Measurements from ENCODE around the gene LRP1.

Gene LRP1

DNA sequence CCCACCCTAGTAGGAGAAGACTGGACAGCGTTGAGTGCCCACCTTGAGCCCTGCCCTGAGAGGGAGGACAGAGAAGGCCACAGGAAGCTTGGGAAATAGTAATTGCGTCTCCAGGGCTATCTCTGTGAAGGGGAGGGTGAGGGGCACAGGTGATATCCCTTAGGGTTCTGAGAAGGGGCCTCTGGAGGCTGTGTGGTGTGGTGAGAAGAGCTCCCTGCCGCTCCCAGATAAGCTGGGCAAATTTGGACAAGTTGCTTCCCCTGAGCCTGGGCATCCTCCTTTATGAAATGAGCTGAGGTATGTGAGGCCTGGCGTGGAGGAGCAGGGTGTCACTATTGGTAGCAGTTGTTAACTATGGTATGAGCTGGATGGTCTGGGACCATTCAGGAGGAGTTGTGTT, 42.6 kb downstream of the LRP1 start:
- Histone ChIP-seq H3K27ac (replicated peaks) (no peak overlapping the region), H3K4me3 (replicated peaks; ENCODE audit: insufficient read depth, low read length) (no peak overlapping the region), H3K27me3 (ENCODE audit: insufficient read depth, poor library complexity, severe bottlenecking) (no peaks in the 10 kb centered on the region)
- TF ChIP-seq, protein P1, sequence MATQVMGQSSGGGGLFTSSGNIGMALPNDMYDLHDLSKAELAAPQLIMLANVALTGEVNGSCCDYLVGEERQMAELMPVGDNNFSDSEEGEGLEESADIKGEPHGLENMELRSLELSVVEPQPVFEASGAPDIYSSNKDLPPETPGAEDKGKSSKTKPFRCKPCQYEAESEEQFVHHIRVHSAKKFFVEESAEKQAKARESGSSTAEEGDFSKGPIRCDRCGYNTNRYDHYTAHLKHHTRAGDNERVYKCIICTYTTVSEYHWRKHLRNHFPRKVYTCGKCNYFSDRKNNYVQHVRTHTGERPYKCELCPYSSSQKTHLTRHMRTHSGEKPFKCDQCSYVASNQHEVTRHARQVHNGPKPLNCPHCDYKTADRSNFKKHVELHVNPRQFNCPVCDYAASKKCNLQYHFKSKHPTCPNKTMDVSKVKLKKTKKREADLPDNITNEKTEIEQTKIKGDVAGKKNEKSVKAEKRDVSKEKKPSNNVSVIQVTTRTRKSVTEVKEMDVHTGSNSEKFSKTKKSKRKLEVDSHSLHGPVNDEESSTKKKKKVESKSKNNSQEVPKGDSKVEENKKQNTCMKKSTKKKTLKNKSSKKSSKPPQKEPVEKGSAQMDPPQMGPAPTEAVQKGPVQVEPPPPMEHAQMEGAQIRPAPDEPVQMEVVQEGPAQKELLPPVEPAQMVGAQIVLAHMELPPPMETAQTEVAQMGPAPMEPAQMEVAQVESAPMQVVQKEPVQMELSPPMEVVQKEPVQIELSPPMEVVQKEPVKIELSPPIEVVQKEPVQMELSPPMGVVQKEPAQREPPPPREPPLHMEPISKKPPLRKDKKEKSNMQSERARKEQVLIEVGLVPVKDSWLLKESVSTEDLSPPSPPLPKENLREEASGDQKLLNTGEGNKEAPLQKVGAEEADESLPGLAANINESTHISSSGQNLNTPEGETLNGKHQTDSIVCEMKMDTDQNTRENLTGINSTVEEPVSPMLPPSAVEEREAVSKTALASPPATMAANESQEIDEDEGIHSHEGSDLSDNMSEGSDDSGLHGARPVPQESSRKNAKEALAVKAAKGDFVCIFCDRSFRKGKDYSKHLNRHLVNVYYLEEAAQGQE (IDR thresholded peaks at IDR 0.05; ENCODE audit: insufficient replicate concordance, low read depth): no peak
- no peak for TF ChIP-seq GABPA (IDR thresholded peaks at IDR 0.05; ENCODE audit: low read depth)
- no peak for TF ChIP-seq POLR2AphosphoS5 (IDR thresholded peaks at IDR 0.05; ENCODE audit: low read depth)
- TF ChIP-seq SPI1 (IDR thresholded peaks at IDR 0.05; ENCODE audit: borderline replicate concordance, low read depth): no peak
- TF ChIP-seq, protein P2, sequence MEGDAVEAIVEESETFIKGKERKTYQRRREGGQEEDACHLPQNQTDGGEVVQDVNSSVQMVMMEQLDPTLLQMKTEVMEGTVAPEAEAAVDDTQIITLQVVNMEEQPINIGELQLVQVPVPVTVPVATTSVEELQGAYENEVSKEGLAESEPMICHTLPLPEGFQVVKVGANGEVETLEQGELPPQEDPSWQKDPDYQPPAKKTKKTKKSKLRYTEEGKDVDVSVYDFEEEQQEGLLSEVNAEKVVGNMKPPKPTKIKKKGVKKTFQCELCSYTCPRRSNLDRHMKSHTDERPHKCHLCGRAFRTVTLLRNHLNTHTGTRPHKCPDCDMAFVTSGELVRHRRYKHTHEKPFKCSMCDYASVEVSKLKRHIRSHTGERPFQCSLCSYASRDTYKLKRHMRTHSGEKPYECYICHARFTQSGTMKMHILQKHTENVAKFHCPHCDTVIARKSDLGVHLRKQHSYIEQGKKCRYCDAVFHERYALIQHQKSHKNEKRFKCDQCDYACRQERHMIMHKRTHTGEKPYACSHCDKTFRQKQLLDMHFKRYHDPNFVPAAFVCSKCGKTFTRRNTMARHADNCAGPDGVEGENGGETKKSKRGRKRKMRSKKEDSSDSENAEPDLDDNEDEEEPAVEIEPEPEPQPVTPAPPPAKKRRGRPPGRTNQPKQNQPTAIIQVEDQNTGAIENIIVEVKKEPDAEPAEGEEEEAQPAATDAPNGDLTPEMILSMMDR (IDR thresholded peaks at IDR 0.05; ENCODE audit: insufficient read depth, low read length): no peak
- DNase-seq (ENCODE audit: low read depth in 1 of 2, low spot score in 1 of 2): no peak

DNA sequence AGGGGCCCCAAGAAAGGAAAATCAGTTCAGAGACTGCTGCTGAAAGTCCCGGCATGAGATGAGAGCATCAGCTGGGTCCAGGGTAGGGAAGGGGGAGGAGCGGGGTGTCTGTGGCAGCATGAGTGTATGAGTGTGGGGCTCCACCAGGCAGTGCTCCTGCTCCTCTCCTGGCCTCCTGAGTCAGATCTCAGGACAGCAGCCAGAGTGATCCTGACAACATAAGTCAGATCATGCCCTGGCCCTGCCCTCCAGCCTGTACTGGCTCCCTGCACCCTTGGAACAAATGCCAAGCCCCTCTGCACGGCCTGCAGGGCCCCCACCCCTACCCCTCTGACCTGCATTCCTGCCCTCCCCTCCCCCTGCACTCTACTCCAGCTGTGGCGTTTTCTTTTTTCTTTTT, 43.4 kb downstream of the LRP1 start:
- DNase-seq (ENCODE audit: low read depth in 1 of 2, low spot score in 1 of 2): no peak
- Histone ChIP-seq H3K27ac (replicated peaks) (no peak overlapping the region), H3K4me3 (replicated peaks; ENCODE audit: insufficient read depth, low read length) (no peak overlapping the region), H3K27me3 (ENCODE audit: insufficient read depth, poor library complexity, severe bottlenecking) (no peaks in the 10 kb centered on the region)
- TF ChIP-seq, protein P2 (IDR thresholded peaks at IDR 0.05; ENCODE audit: insufficient read depth, low read length): no peak
- TF ChIP-seq POLR2AphosphoS5 (IDR thresholded peaks at IDR 0.05; ENCODE audit: low read depth): no peak
- TF ChIP-seq SPI1 (IDR thresholded peaks at IDR 0.05; ENCODE audit: borderline replicate concordance, low read depth): no peak

DNA sequence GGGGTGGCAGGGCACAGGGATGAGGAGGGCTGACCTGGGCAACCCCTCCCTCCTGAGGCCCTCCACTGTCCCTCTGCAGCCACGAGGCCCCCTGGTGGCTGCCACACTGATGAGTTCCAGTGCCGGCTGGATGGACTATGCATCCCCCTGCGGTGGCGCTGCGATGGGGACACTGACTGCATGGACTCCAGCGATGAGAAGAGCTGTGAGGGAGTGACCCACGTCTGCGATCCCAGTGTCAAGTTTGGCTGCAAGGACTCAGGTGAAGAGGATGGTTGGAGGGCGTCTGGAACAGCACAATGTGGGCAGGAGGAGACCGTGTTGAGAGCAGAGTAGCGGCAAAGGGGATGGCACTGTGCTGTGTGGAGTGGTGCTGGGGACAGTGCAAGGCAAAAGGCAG, 44.8 kb downstream of the LRP1 start:
- peak in 1 of 2 experiments; percentile 40 for DNase-seq (ENCODE audit: low read depth in 1 of 2, low spot score in 1 of 2)

DNA sequence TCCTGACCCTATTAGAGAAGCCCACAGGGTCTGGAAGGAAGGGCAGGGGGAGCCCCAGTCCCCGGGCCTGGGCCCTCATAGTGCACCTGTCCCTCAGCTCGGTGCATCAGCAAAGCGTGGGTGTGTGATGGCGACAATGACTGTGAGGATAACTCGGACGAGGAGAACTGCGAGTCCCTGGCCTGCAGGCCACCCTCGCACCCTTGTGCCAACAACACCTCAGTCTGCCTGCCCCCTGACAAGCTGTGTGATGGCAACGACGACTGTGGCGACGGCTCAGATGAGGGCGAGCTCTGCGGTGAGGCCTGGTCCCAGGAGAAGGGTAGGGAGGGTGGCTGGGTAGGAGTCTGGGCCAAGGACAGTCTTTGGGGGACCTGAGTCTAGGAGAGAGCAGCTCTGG, 45.4 kb downstream of the LRP1 start:
- H3K27ac ChIP-seq (replicated peaks): no peak overlapping the region
- no peak for DNase-seq (ENCODE audit: low read depth in 1 of 2, low spot score in 1 of 2)
- peaks cover 4% of the 10 kb centered on the region for H3K27me3 ChIP-seq (ENCODE audit: insufficient read depth, poor library complexity, severe bottlenecking)
- no peak overlapping the region for H3K4me3 ChIP-seq (replicated peaks; ENCODE audit: insufficient read depth, low read length)
- TF ChIP-seq, protein P1 (IDR thresholded peaks at IDR 0.05; ENCODE audit: insufficient replicate concordance, low read depth): no peak
- TF ChIP-seq, protein P2 (IDR thresholded peaks at IDR 0.05; ENCODE audit: insufficient read depth, low read length): no peak
- TF ChIP-seq POLR2AphosphoS5 (IDR thresholded peaks at IDR 0.05; ENCODE audit: low read depth): no peak
- no peak for TF ChIP-seq GABPA (IDR thresholded peaks at IDR 0.05; ENCODE audit: low read depth)
- no peak for TF ChIP-seq SPI1 (IDR thresholded peaks at IDR 0.05; ENCODE audit: borderline replicate concordance, low read depth)

More for the DNA sequence above, 44.8 kb downstream of the LRP1 start:
- H3K4me3 ChIP-seq (replicated peaks; ENCODE audit: insufficient read depth, low read length): no peak overlapping the region
- H3K27ac ChIP-seq (replicated peaks): no peak overlapping the region
- no peak for TF ChIP-seq SPI1 (IDR thresholded peaks at IDR 0.05; ENCODE audit: borderline replicate concordance, low read depth)
- TF ChIP-seq, protein P2 (IDR thresholded peaks at IDR 0.05; ENCODE audit: insufficient read depth, low read length): peak; percentile 42
- H3K27me3 ChIP-seq (ENCODE audit: insufficient read depth, poor library complexity, severe bottlenecking): peaks cover 3% of the 10 kb centered on the region
